Endothelial cell (in vitro differentiated cells): ENCODE data around the gene TMTC1. TPM values are rescaled to one million over a fixed set of nuclear protein-coding genes. Genes with fewer than 3 reads are reported as not detected.

Experiments used
- DNase-seq: peaks from one replicate; pipeline ENCODE4 v3.0.0; 2021; ENCODE audit warnings: low spot score
- H3K27ac Mint-ChIP-seq: one replicate; pipeline ENCODE4 v1.8.0; 2021; ENCODE audit warnings: mixed read lengths, inconsistent platforms; ENCODE audit not compliant: unreplicated experiment
- H3K27me3 Mint-ChIP-seq: one replicate; pipeline ENCODE4 v1.8.0; 2021; ENCODE audit warnings: mild to moderate bottlenecking, moderate library complexity, mixed read lengths, inconsistent platforms; ENCODE audit not compliant: unreplicated experiment
- H3K36me3 Mint-ChIP-seq: one replicate; pipeline ENCODE4 v1.8.0; 2021; ENCODE audit warnings: mild to moderate bottlenecking, low read depth, mixed read lengths, inconsistent platforms; ENCODE audit not compliant: unreplicated experiment
- H3K4me1 Mint-ChIP-seq: one replicate; pipeline ENCODE4 v1.8.0; 2021; ENCODE audit warnings: mild to moderate bottlenecking, mixed read lengths, inconsistent platforms; ENCODE audit not compliant: unreplicated experiment
- H3K4me3 Mint-ChIP-seq: one replicate; pipeline ENCODE4 v1.8.0; 2021; ENCODE audit warnings: mild to moderate bottlenecking, mixed read lengths, inconsistent platforms; ENCODE audit not compliant: unreplicated experiment
- H3K9me3 Mint-ChIP-seq: one replicate; pipeline ENCODE4 v1.8.0; 2021; ENCODE audit warnings: mixed read lengths, inconsistent platforms; ENCODE audit not compliant: unreplicated experiment
- total RNA-seq: library from RNA; stranded (reverse); fragmentation: NEBNext Ultra II Directional; extraction: Animal tissue kit (Norgen Biotek cat#: 25700); gene quantifications from one replicate; pipeline ENCODE4 v1.2.1, GENCODE V29; 2021; ENCODE audit not compliant: unreplicated experiment
- TF ChIP-seq, protein P1 (sequence below): fragments of 200-600 bp; sonication (generic); IDR thresholded peaks from one replicate; pipeline ENCODE4 v1.5.0; 2021; ENCODE audit warnings: antibody characterized with exemption; ENCODE audit not compliant: unreplicated experiment

Gene TMTC1
- total RNA-seq, 1 donor from 2014 or later = 0.95 TPM

- no peaks in the 10 kb centered on the region for H3K9me3 Mint-ChIP-seq
- no peaks in the 10 kb centered on the region for H3K36me3 Mint-ChIP-seq
- peaks cover 1% of the 10 kb centered on the region for H3K27me3 Mint-ChIP-seq
- H3K4me3 Mint-ChIP-seq = no peak overlapping the region
- H3K27ac Mint-ChIP-seq = no peak overlapping the region
- TF ChIP-seq, protein P1, sequence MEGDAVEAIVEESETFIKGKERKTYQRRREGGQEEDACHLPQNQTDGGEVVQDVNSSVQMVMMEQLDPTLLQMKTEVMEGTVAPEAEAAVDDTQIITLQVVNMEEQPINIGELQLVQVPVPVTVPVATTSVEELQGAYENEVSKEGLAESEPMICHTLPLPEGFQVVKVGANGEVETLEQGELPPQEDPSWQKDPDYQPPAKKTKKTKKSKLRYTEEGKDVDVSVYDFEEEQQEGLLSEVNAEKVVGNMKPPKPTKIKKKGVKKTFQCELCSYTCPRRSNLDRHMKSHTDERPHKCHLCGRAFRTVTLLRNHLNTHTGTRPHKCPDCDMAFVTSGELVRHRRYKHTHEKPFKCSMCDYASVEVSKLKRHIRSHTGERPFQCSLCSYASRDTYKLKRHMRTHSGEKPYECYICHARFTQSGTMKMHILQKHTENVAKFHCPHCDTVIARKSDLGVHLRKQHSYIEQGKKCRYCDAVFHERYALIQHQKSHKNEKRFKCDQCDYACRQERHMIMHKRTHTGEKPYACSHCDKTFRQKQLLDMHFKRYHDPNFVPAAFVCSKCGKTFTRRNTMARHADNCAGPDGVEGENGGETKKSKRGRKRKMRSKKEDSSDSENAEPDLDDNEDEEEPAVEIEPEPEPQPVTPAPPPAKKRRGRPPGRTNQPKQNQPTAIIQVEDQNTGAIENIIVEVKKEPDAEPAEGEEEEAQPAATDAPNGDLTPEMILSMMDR = no peak
- H3K4me1 Mint-ChIP-seq = peaks cover 3% of the 10 kb centered on the region
- no peak for DNase-seq
Observed at GRCh38 chr12:29734734-29735133, 49.0 kb downstream of the TMTC1 start.

- DNase-seq = no peak
- Mint-ChIP-seq H3K27me3 (peaks cover 1% of the 10 kb centered on the region), H3K27ac (no peak overlapping the region), H3K4me3 (no peak overlapping the region), H3K9me3 (no peaks in the 10 kb centered on the region), H3K36me3 (no peaks in the 10 kb centered on the region), H3K4me1 (peaks cover 3% of the 10 kb centered on the region)
- TF ChIP-seq, protein P1 = no peak
Observed at GRCh38 chr12:29734305-29734704, 49.4 kb downstream of the TMTC1 start.

DNA sequence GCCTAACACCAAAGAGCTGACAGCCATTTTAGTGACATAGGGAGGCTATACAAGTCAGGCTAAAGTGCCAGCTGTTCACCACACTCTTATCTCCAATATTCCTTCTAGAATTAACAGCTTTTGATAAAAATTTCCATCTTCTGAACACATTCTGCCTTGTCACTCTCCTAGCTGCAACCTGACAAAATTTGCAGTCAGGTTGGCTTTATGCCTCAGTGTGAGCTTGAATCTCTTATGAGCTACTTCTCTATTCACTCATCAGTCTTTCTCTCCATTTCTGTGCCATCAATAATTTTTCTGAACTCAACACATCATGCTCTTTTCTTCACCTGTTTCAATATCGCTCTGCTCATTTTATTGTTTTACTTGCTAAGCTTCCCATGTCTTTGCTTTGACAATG, 50.2 kb downstream of the TMTC1 start:
- Mint-ChIP-seq H3K4me1 (peaks cover 3% of the 10 kb centered on the region), H3K36me3 (no peaks in the 10 kb centered on the region), H3K27me3 (peaks cover 1% of the 10 kb centered on the region), H3K27ac (no peak overlapping the region), H3K4me3 (no peak overlapping the region), H3K9me3 (no peaks in the 10 kb centered on the region)
- no peak for DNase-seq
- TF ChIP-seq, protein P1 = no peak

- H3K9me3 Mint-ChIP-seq = no peaks in the 10 kb centered on the region
Observed at GRCh38 chr12:29733060-29733459, 50.7 kb downstream of the TMTC1 start.

DNA sequence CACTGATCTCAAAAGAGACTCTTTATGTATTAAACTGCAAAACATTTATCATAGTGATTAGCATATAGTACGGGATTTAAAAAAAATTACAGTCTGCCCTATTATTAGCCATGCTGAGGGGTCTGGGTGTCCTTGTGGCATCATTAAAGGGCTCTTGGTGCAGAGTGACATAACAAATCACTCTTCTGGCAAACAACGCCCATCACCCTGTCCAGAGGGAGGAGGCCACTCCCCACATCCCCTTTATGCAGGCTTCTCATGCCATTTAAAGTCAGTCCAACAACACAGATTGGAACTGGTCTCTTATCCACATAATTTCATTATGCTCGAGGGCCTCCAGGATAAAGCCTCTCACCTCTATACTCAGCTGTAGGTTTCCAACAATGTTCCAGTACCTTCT, 51.1 kb downstream of the TMTC1 start:
- Mint-ChIP-seq H3K36me3 (no peaks in the 10 kb centered on the region), H3K4me3 (no peak overlapping the region), H3K27ac (no peak overlapping the region), H3K4me1 (peaks cover 3% of the 10 kb centered on the region), H3K27me3 (peaks cover 1% of the 10 kb centered on the region), H3K9me3 (no peaks in the 10 kb centered on the region)
- TF ChIP-seq, protein P1 = no peak
- no peak for DNase-seq

More at GRCh38 chr12:29733060-29733459, 50.7 kb downstream of the TMTC1 start:
- TF ChIP-seq, protein P1 = no peak
- H3K27me3 Mint-ChIP-seq = peaks cover 1% of the 10 kb centered on the region
- H3K4me1 Mint-ChIP-seq = peaks cover 3% of the 10 kb centered on the region
- DNase-seq = no peak
- no peak overlapping the region for H3K27ac Mint-ChIP-seq
- H3K4me3 Mint-ChIP-seq = no peak overlapping the region
- no peaks in the 10 kb centered on the region for H3K36me3 Mint-ChIP-seq
